ENCODE measurements around the gene INTS1.
"Not testable (repeated sequence)": the region's sequence is repeated elsewhere in the genome, so short reads cannot be mapped to it uniquely, and the experiment has no call there.

The INTS1 gene

GRCh38 chr7:1459920-1460820 is 44.0 kb downstream of the INTS1 start:
- DNase-seq: no peak

- peak; percentile 96 for DNase-seq
These were observed 44.7 kb downstream of the INTS1 start for GRCh38 chr7:1459512-1459892.

GRCh38 chr7:1458683-1459511 is 45.3 kb downstream of the INTS1 start, which contains the start of gene MICALL2:
MICALL2 (minus strand) TSS chr7:1459470; CDS start chr7:1459326, 144 bp downstream.
- peak; percentile 41 for DNase-seq

GRCh38 chr7:1457949-1458682 is 46.1 kb downstream of the INTS1 start:
- no peak for DNase-seq

GRCh38 chr7:1457059-1457948 is 46.9 kb downstream of the INTS1 start:
- no peak for DNase-seq

GRCh38 chr7:1455955-1456354 is 48.2 kb downstream of the INTS1 start:
- DNase-seq: no peak

GRCh38 chr7:1455241-1455939 is 48.8 kb downstream of the INTS1 start:
- no peak for DNase-seq

- no peak for DNase-seq
These were observed 49.6 kb downstream of the INTS1 start for GRCh38 chr7:1454542-1454941.

- no peak for DNase-seq
These were observed 52.0 kb downstream of the INTS1 start for GRCh38 chr7:1452205-1452604.

GRCh38 chr7:1450987-1451386 is 53.2 kb downstream of the INTS1 start:
- no peak for DNase-seq

GRCh38 chr7:1450431-1450830 is 53.8 kb downstream of the INTS1 start:
- no peak for DNase-seq

GRCh38 chr7:1449951-1450350 is 54.2 kb downstream of the INTS1 start:
- DNase-seq: no peak

GRCh38 chr7:1449501-1449900 is 54.7 kb downstream of the INTS1 start:
- no peak for DNase-seq

- DNase-seq: no peak
These were observed 55.2 kb downstream of the INTS1 start for GRCh38 chr7:1448958-1449357.

GRCh38 chr7:1447551-1448244 is 56.5 kb downstream of the INTS1 start:
- no peak for DNase-seq

- no peak for DNase-seq
These were observed 57.1 kb downstream of the INTS1 start for GRCh38 chr7:1447112-1447511.

GRCh38 chr7:1446620-1447032 is 57.6 kb downstream of the INTS1 start:
- no peak for DNase-seq

- DNase-seq: not testable (repeated sequence)
These were observed 58.2 kb downstream of the INTS1 start for GRCh38 chr7:1446026-1446425.

- DNase-seq: no peak
These were observed 58.8 kb downstream of the INTS1 start for GRCh38 chr7:1445341-1445740.

GRCh38 chr7:1444925-1445322 is 59.3 kb downstream of the INTS1 start:
- DNase-seq: no peak

All from activated CD8-positive, alpha-beta memory T cell treated with anti-CD3 and anti-CD28 coated beads, Interleukin-2, amount 50 U/mL, for 4 hours (primary cell).